HK-2 (cell line): ENCODE results near the gene NTHL1.

Source experiments
- DNase-seq: peaks from one replicate; pipeline ENCODE4 v3.0.0-alpha.2; 2018; ENCODE audit not compliant: unreplicated experiment

Gene NTHL1

DNA sequence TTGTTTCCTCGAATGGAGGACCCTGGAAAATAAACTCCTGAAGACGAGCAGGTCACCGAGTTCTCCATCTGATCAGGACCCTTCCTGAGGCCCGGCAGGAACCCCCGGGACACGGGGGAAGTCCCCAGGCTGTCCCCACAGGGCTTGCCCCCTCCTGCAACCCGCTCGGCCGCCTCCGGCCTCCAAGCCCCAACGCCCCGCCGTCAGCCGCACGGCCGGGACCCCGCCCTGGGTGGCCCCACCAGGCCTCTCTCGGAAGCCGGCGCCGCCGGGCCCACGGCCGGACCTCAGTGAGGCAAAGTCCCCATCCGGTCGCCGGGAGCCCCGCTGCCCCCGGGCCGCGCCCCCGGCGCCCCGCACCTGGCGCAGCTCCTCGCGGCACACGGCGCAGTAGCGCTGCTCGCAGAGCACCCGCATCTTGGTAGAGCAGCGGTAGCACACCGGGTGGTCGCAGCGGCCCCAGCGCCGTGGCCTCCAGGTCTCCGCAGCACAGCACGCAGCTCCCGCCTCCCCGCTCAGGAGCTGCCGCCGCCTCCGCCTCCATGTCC lies 38.4 kb downstream of the NTHL1 start:
- DNase-seq, result no peak

DNA sequence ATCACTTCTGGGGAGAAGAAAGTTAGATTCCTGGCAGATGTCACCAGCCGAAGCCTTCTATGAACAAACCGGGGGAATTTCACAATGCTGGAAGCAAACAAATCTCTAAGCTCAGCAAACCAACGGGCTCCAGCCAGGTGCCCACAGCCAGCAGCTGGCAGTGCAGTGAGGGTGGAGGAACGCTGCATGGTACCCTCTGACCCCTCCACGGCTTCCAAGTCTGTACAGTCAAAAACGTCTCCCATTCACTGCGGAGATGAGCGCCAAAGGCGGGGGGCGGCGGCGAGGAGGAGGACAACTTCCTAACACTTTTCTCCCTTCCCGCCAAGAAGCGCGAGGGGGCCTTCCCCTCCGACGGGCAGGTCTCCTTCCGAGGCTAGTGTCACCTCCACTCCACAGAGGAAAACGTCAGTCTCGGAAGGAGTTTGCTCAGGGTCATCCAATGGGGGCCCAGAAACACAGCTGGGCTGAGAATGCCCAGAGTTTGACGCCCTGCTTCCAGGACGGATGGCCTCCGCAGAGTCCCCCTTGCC lies 38.9 kb downstream of the NTHL1 start:
- DNase-seq, result peak; percentile 28

DNA sequence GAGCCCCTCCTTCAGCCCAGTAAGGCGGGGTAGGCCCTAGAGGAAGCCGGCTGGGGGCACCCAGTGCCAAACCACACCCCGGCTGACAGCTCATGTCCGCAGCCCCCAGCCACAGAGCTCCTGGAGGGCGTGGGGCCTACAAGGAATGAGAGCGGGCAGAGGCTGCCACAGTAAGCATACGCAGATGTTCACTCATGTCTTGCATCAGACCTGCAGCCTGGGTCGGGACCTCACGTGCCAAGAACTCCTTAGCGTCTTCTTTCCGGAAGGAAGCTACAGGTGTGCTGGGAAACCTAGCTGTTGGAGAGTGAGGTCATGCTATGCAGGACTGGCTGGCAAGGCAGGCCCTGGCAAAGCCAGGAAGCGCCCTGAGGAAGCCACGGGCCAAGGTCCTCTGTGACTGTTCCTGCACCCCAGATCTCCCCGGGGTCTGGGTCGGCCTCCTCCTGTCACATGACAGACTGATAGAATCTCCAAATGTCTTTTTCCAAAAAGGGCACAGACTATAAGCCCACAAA lies 39.6 kb downstream of the NTHL1 start:
- DNase-seq, result no peak

- no peak for DNase-seq
Observed at GRCh38 chr16:2007081-2007836, 40.4 kb downstream of the NTHL1 start.

GRCh38 chr16:2006317-2006716 lies 41.3 kb downstream of the NTHL1 start:
- DNase-seq, result no peak

GRCh38 chr16:2005646-2006045 lies 42.0 kb downstream of the NTHL1 start:
- no peak for DNase-seq

- DNase-seq, result no peak
Observed at GRCh38 chr16:2004795-2005517, 42.7 kb downstream of the NTHL1 start.

GRCh38 chr16:2003827-2004641 lies 43.6 kb downstream of the NTHL1 start:
- peak; percentile 61 for DNase-seq

GRCh38 chr16:2003231-2003826 lies 44.3 kb downstream of the NTHL1 start:
- no peak for DNase-seq

GRCh38 chr16:2002406-2003230 lies 45.0 kb downstream of the NTHL1 start:
- no peak for DNase-seq

DNA sequence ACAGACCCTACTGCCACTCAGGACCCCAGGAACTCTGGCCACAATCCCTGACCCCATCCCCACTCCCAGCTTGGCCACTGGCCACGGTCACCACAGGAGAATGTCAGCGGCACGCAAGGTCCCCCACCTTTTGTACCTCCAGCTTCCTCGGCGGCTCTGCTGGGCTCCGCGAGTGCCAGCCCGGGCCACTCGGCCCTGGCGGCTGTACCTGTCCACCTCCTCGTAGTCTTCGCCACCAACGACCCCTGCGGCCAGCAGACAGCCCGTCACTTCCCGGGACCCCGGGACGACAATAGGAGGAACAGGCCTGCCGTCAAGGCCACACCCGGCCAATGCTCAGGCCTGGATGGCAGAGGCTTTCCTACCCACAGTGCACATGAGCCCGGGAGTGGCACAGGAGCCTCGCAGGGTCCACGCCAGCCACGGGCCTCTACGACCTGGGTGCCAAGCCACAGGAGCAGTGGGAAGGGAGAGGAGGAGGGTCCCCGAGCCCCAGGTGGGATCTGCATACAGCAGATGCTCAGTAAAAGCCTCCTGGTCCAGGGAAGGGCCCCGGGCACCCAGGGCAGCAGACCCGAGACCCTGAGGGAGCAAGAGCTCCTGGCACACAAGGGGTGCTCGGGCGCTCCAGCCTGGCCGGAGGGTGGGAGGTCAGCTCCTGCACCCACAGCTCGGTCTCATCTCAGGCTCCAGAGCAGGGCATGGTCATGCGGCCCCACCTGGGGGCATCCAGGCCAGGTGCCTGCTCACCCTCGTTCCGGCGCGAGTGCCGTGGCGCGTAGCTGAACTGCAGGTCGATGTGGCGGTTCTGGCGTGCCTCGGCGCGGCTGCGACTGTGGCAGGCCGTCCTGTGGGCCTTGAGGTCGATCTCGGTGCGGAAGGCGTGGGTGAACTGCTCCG lies 45.9 kb downstream of the NTHL1 start:
- DNase-seq, result no peak

DNA sequence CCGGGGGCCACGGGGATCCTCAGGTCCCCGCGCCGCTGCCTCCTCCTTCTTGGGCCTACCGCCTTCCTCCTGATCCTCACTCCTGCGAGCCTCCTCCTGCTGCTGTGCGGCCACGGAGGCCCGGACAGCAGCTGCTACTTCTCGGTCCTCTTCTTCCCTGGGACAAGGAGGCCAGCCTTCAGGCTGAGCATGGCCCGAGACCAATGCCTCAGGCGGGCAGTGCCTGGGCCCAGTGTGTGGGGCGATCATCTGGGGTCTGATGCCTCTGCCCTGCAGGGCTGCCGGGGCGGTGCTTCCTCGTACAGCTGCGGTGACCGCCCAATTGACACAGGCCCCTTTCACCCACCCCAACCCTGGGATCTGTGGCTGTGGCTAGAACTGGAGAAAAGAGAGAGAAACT lies 46.6 kb downstream of the NTHL1 start:
- DNase-seq, result no peak

DNA sequence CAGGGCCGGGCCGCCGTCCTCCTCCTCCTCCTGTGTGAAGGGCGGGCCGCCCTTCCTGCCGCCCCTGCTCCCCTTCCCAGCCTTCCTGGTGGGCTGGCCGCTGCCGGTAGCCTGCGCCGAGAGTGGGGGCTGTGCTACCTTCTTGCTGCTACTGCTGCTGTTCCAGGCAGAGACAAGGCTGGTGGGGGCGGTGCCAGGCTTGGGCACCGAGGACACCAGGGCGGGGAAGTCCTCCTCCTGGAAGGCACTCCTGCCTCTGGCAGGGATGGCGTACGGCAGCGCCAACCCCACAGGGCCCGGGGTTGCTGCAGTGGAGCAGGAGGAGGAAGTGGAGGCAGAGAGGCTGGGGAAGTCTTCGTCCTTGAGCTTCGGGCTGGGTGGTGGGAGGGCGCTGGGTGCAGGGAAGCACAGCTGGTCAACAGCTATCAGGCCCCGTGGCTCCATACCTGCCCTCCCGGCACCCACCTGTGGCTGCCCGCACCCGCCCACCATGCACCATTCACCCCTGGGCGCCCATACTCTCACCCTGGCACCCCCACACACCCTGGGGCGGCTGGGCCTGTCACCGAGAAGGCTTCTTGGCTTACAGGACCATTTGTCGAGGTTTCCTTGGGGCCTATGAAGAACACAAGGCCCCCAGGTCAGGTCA lies 47.6 kb downstream of the NTHL1 start:
- no peak for DNase-seq

GRCh38 chr16:1998852-1999801 lies 48.5 kb downstream of the NTHL1 start:
- no peak for DNase-seq

- no peak for DNase-seq
Observed at GRCh38 chr16:1998360-1998835, 49.2 kb downstream of the NTHL1 start.

GRCh38 chr16:1997494-1998359 lies 49.9 kb downstream of the NTHL1 start:
- no peak for DNase-seq

DNA sequence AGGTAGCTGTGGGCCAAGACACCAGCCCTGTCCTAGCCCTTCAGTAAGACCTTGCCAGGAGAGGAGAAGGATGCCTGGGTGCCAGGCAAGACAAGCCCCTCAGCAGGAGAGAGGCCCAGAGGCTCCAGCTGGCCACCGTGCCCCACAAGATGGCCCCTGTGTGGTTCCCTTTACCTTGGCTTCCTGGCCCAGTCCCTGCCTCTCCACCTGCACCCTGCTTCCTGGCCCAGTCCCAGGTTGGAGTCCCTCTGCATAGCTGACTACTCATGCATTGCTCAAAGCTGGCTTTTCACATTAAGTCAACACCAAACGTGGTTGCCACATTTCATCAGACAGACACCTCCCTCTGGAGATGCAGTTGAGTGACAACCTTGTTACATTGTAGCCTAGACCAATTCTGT lies 53.9 kb downstream of the NTHL1 start:
- DNase-seq, result peak; percentile 54
